ENCODE results near the gene HPCAL1.

The HPCAL1 gene

DNA sequence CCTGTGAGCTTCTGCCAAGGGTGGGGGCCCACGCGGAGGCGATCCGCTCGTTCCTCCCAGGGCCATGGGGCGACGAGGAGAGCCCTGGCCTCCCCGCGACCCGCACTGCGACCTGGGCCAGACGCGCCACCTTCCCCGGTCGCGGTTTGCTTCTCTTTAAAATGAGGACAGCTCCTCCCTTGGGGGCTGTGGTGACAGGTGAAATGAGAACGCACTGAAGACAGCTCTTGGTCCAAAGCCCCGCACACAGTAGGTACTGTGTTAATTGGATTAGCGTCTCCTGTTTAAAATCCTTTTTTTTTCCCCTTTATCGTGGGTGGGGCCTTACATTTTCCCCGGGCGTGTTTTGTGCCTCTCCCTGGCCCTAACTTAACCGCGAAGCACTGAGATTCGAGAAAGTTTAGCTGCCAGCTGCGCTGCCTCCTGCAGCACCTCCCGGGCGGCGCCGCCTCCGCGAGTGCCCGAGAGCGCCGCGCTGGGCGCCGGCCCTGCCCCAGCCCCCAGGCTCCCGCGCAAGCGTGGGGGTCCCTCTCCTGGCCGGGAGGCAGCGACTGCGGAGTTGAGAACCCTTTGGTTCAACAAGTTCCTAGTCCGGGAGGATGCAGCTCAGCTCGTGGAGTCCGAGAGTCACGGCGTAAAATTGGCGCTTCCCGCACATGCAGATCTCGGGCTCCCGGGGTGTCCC lies 1.1 kb downstream of the HPCAL1 start:
- peak; percentile 61 for DNase-seq (ENCODE audit: low spot score)

DNA sequence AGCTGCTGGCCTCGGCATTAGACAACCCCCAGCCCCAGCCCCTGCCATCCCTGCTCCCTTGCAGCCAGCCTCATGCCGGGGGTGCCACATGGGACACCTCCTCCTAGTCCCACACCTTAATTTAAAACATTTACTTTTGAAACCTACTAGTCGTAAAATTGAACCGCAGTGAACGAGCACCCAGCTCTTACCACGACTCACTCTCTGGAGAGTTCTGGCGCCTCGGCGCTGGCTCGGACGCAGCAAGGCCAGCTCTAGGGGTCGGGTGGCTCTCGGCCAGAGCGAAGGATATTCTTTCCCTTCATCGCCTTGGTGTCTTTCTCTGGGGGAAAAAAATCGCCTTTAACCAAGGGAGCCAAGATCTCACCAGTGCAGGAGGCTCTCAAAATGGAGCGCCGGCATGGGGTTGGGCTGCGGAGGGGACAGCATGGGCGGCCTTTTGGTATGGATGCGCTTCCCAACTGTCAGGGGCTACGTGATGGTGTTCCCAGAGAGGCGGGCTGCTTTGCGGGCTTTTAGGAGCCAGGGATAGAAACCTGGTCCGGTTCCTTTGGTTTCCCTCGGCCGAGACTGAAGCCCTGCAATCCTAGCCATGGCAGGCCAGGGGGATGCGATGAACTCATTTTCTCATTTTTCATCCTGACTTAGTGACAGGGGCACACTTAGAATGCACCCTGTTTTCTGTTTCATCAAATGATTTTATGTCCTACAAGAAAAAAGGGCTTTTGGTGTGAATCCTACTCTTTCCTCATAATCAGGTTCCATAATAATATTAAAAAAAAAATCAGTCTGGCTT lies 2.0 kb downstream of the HPCAL1 start:
- no peak for DNase-seq (ENCODE audit: low spot score)

DNA sequence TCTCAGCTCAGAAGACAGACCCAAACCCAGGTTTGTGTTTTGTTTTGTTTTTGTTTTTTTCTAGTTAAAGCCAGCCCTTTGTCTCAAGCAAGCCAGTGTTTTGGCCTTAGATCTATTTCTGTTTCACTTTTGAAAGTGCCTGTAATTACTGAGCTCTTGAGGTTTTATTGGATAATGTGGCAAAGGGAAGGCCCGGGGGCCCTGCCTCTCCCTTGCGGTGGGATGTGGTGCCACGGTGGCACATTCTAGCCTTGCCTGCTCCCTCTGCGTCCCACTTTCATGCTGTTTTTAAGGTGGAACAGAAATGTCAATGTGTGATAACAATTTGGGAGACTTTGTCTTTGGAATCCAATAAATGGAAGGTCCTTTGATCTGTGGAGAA lies 2.5 kb downstream of the HPCAL1 start:
- no peak for DNase-seq (ENCODE audit: low spot score)

DNA sequence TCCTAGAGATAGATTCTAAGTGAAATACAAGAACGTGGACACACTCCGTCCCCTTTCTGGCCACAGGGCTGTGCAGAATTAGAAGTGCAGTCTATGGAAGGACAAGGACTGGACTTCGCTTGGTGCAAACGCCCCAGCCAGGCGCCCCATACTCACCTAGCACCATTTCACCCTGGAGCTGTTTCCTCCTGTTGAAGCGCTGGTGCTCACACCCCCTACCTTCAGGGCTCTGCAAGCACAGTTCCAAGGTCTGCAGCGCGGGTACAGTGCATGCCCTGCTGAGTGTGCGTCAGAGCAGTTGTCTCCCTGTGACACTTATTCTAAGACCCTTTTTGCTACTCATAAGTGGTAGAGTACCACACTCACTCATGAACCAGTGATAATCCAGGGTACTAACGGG lies 3.0 kb downstream of the HPCAL1 start:
- DNase-seq (ENCODE audit: low spot score) = no peak

DNA sequence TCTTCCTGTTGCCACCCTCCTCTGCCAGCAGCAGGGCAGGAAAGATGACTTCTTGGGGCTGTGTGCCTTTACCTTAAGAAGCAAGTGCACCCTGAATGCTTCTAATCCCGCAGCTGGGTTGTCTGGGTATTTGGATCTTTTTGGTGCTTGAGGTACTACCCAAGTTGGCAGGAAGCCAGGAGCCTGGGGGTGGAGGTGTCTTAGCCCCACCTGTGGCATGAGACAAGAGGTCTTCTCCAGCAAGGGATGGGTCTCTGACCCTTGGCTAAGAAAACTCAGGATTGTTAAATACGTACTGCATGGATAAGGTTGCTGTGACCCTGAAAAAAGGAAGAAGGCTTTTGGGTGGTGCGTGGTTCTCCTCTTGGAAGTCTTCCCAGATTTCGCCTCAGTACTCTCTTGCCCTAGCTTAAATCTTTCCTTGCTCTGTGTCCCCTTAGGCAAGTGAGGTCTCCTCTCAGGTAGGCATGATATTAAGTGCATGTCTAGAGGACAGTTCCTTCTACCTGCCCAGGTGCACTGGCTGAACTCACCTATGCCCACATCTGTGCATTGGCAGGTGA lies 4.3 kb downstream of the HPCAL1 start:
- DNase-seq (ENCODE audit: low spot score) = no peak

DNA sequence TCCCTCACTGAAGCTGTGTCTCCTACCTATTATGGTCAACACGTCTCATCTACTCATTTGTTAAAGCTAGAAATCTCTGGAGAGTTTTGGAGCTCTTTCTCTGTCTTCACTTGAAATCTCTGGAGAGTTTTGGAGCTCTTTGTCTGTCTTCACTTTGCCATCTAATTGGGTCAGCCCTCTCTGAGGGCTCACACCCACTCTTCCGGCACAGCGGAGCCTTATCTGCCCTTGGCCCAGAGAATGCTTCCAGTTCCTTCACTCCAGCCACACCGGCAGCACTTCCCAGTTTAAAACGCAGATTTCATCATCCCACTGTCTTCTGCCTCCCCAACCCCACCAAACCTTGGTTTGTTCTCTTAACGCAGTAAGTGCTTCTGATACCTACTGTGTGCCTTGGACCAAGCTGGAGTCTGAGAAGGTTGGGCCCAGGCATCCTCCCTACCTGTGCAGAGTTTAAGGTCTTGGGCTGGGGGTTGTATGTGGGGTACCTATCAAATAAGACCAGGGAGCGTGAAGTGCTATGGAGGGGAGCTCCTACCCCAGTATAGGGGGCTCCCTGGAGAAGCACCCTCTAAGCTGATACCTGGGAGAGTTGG lies 5.0 kb downstream of the HPCAL1 start:
- DNase-seq (ENCODE audit: low spot score) = no peak

DNA sequence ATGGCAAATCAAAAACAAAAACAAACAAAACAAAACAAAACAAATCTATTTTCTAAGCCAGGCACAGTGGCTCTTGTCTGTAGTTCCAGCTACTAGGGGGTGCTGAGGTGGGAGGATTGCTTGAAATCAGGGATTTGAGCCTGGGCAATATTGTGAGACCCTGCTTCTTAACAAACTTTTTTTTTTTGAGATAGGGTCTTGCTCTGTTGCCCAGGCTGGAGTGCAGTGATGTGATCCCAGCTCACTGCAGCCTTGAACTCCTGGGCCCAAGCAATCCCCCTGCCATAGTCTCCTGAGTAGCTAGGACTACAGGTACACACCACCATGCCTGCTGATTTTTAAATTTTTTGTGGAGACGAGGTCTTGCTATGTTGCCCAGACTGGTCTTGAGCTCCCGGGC lies 6.2 kb downstream of the HPCAL1 start:
- no peak for DNase-seq (ENCODE audit: low spot score)

DNA sequence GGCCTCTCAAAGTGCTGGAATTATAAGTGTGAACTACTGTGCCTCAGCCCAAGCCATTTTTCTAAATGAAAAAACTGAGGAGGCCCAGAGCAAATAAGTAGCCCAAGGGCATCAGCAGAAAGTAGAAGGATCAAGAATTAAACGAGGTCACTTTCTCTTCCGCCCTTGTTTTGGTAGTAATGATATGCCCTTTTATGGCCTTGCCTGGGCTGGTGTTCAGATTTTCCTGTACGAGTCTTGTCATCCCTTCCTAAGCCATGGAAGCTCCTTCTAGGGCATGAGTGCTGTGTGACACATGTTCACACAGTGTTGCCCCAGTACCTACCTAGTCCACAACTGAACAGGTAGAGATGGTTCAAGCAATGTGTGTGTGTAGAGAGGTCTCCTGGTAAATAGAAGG lies 6.6 kb downstream of the HPCAL1 start:
- DNase-seq (ENCODE audit: low spot score) = no peak

DNA sequence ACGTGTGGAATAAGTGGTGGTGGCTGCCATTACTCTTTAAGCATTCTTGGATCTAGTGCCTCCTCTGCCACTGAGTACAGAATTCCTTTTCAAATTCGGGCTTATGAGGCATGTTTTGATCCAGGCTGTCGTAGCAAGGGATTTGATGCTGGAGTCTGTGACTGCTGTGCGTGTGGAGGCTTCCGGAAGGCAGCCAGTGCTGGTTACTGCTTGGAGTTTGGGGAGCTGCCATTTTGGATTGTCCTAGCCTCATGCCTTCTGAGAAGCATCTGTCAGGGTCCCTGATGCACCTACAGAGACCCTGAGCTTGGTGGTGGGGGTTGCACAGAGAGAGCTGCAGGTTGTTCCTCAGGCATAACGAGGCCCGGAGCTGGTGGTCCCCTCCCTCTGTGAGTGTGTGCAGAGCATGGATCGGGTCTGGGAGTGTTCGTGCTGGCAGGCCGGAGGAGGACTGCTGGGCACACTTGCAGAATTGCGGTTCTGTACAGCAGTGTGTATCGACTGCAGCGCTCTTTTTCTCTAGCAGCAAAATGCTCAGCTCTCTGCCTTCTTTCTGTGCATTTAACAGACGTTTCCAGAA lies 7.7 kb downstream of the HPCAL1 start:
- DNase-seq (ENCODE audit: low spot score) = no peak

DNA sequence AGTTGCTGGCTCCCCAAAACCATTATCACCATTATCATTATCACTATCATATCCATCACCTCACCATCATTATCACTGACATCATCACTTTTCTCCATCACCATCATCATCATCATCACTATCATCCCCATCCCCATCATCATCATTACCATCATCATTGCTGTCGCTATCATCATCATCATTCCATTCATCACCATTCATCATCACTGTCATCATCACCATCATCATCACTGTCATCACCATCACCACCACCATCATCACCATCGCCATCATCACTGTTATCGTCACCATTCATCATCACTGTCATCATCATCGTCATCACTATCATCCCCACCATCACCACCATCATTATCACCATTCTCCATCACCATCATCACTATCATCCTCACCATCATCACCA lies 9.0 kb downstream of the HPCAL1 start:
- no peak for DNase-seq (ENCODE audit: low spot score)

DNA sequence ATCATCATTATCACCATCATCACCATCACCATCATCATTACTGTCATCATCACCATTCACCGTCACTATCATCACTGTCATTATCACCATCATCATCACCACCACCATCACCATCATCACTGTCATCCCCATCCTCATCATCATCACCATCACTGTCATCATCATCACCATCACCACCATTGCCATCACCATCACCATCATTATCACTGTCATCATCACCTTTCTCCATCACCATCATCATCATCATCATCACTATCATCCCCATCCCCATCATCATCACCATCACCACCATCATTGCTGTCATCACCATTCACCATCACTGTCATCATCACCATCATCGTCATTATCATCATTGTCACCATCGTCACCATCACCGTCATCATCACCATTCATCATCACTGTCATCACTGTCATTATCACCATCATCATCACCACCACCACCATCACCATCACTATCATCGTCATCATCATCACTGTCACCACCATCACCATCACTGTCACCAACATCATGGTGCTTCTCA lies 9.8 kb downstream of the HPCAL1 start:
- no peak for DNase-seq (ENCODE audit: low spot score)

DNA sequence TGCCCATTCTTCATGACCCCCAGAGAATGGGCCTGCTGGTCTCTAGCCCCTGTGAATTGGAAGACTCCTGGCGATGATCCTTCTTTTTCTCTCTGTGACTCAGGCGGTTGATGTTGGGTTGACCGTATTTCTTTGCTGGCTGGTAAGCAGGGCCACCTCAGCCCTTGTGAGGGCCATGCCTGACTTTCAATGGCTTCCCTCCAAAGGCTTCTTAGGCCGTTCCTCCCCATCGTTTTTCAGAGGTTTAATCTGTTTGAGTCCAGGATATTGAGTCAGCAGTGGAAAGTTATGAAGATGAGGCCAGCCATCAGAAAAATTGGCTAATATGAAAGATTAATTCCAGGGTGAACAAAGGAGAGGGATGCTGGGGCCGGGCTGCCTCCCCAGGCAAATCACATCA lies 13.6 kb downstream of the HPCAL1 start:
- DNase-seq (ENCODE audit: low spot score) = no peak

DNA sequence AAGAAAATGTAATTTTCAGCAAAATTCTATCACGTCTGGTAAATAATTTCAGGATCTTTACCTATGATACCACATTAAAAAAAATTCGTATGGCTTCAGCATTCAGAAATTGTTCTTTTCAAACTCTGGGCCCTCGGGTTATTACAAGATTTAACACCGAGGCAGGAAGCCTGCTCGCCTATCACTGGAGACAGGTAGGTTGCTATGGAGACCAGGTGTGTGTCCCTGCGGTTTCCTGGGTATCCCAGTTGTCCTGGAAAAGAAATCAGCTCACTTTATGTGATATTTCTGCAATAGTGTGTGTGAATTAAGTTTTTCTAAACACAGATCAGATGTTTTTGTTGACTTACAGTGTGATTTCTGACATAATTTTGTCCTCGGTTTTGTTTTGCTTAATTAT lies 14.2 kb downstream of the HPCAL1 start:
- DNase-seq (ENCODE audit: low spot score) = no peak

DNA sequence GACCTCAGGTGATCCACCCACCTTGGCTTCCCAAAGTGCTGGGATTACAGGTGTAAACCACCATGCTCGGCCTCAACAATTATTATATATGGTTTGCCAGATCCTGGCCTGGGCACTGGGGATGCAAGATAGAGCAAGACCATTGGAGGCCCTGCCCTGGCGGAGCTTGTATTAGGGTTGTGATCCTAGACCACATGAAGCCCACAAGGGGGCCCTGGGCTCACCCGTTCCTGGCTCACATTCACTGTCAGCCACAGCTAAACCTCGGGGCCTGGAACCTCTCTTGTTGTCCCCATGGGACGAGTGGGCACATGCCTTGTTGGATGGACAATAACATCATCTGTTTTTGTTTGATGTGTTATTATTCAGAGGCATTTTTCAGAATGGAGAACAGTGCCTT lies 14.9 kb downstream of the HPCAL1 start:
- no peak for DNase-seq (ENCODE audit: low spot score)

DNA sequence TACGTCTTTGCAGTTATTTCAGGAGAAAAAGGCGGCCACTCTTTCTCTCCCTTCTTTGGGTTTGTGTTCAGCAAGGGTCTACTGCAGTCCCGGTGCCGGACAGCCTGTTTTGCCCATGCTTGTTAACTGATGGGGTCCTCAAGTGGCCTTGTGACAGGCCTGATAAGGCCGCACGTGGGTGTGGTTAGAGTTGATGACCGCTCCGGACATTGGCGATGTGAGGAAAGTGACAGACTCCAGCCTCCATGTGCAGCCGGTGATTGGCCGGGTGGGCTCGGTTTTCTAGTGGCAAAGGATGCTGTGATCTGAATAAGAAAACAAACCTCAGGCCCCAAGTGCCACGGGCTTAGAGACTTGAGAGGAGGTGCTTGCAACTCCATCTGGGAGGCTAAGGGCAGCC lies 15.6 kb downstream of the HPCAL1 start:
- no peak for DNase-seq (ENCODE audit: low spot score)

DNA sequence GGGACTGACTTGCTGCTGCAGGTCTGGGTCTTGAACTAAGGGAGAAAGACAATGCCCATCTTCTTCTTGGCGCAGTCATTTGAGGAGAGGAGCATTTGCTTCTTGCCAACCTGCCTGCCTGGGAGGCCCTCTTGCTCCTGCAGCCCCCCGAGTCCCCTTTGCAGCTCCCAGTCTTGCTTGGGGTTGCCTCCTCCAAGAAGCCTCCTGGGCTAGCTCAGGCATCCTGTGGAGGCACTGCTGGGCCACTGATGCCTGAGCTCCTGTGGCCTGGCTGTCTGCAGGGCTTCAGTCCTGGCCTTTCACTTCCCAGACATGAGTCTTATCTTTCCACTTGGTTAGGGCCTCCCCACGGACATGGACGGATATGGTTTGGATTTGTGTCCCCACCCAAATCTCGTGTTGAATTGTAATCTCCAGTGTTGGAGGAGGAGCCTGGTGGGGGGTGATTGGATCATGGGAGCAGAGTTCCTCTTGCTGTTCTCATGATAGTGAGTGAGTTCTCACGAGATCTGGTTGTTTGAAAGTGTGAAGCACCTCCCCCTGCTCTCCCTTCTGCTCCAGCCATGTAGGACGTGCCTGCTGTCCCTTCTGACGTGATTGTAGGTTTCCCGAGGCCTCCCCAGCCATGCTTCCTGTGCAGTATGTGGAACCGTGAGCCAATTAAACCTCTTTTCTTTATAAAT lies 17.3 kb downstream of the HPCAL1 start:
- no peak for DNase-seq (ENCODE audit: low spot score)

DNA sequence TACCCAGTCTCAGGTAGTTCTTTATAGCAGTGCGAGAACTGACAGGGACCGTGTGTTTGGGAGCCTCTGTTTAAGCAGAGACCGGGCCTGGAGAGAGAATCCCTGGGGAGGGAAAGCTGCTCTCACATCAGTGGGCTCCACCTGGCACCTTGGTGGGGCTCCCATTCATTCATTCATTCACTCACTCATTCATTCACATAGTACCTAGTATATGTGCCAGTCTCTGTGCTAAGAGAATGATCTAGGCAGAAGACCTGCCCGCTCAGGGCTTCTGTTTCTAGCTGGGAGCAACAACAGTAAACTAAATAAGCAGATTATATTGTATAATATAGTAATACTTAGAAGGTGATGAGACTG lies 17.8 kb downstream of the HPCAL1 start:
- no peak for DNase-seq (ENCODE audit: low spot score)

DNA sequence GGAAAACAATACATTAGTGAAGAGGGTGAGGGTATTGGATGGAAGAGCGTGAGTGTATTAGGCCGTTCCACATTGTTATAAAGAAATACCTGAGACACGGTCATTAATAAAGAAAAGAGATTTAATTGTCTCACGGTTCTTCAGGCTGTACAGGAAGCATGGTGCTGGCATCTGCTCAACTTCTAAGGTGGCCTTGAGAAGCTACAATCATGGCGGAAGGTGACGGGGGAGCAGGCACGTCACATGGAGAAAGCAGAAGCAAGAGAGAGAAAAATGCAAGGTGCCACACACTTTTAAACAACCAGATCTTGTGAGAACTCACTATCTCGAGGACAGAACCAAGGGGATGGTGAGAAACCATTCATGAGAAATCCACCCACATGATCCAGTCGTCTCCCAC lies 18.2 kb downstream of the HPCAL1 start:
- DNase-seq (ENCODE audit: low spot score) = no peak

DNA sequence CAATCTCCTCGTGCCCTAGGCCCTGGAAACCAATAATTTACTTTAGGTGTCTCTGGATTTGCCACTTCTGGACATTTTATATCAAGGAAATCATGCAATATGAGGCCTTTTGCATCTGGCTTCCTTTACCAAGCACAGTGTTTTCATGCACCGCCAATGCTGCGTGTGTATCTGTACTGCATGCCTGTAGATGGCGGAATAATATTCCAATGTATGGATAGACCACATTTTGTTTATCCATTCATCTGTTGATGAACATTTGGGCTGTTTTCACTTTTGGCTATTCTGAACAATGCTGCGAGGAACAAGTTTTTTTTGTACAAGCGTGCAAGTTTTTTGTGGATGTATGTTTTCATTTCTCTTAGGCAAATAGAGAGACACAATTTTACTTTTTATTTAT lies 18.9 kb downstream of the HPCAL1 start:
- DNase-seq (ENCODE audit: low spot score) = no peak

DNA sequence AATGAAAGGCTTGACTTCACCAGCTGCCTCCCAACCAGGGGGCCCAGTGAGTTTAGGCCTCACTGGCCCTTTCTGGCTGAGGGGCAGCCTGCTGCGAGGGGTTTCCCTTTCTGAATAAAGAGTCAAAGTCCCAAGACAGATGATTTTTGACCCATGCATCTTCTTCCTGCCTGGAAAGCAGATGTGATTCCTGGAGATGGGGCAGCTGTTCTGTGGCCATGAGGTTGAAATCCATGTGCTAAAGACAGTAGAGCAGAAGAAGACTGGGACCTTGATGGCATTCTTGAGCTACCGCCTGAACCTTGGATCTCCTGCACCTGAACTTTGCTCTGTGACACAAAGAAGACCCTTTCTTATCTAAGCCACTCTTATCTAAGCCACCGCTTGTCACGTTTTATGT lies 19.8 kb downstream of the HPCAL1 start:
- DNase-seq (ENCODE audit: low spot score) = no peak

DNA sequence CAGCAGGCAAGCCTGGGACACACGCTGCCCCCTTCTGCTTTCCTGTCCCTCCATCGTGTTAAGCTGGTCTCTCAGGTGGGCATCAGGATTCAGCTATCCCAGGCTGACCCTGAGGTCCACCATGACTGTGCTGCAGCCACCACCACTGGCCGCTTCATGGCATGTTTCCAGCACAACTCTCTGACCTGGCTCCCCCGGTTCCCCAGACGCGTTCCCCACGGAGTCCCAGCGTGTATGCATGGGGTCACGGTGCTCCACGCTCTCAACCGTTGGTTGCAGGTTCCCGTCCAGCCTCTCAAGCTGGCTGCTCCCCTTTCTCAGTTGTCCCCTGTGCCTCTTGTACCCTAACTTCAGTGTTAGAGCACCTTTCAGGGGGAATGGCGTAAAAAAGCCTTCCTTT lies 20.3 kb downstream of the HPCAL1 start:
- no peak for DNase-seq (ENCODE audit: low spot score)

DNA sequence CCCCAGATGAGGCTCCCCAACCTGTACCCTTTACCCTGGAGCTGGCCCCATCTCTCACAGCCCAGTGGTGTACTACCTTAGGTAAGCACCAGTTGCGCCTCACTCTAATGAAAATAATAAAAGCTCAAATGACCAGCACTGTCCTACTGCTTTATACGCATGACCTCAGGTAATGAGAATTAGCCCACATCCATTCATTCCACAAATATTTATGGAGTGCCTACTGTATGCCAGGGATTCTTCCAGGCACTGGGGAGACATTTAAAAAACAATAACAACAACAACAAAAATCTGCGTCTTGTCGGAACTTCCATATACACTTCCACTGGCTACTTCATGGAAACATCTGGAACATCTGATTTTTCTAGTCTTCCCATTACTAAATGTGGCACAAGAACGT lies 20.8 kb downstream of the HPCAL1 start:
- no peak for DNase-seq (ENCODE audit: low spot score)
